ENCODE results near the gene EIF5A. TPM values are rescaled to one million over a fixed set of nuclear protein-coding genes. Genes with fewer than 3 reads are reported as not detected.

Gene EIF5A
- polyA plus RNA-seq, 1 donor (not counting 4 experiments of a cell fraction or from before 2014, with no cell fraction given) = 948 TPM

- FAIRE-seq (no peak), DNase-seq (ENCODE audit: low read depth, low spot score) (no peak)
- Histone ChIP-seq H3K27ac (ENCODE audit: control insufficient read depth, insufficient read depth, low read length) (no peak overlapping the region), H3K4me3 (ENCODE audit: control insufficient read depth in 2 of 3, extremely low read depth in 1 of 3, insufficient read depth in 2 of 3, low read depth in 1 of 3, low read length in 3 of 3) (no peak overlapping the region), H3K9me1 (ENCODE audit: control insufficient read depth, extremely low read depth, insufficient read depth, low read length) (peaks cover 2% of the 10 kb centered on the region), H3K27me3 (ENCODE audit: control insufficient read depth, extremely low read depth, insufficient read depth, low read length) (no peaks in the 10 kb centered on the region), H3K36me3 (ENCODE audit: control insufficient read depth in 2 of 2, extremely low read depth in 1 of 2, insufficient read depth in 2 of 2, low read length in 2 of 2) (peaks cover 33 to 45% of the 10 kb centered on the region in 2 experiments), H4K20me1 (ENCODE audit: control insufficient read depth, extremely low read depth, insufficient read depth, low read length) (no peaks in the 10 kb centered on the region), H3K9me3 (ENCODE audit: control insufficient read depth, low read depth, low read length) (no peaks in the 10 kb centered on the region), H3K9ac (ENCODE audit: control insufficient read depth, extremely low read depth, insufficient read depth, low read length) (no peak overlapping the region), H3K4me1 (ENCODE audit: control insufficient read depth, extremely low read depth, insufficient read depth, low read length) (peaks cover 8% of the 10 kb centered on the region), H2AFZ (ENCODE audit: control insufficient read depth, low read length) (no peak overlapping the region), H3K79me2 (ENCODE audit: control insufficient read depth, insufficient read depth, low read length) (peaks cover 17% of the 10 kb centered on the region), H3K4me2 (ENCODE audit: control insufficient read depth, extremely low read depth, insufficient read depth, low read depth, low read length) (no peak overlapping the region)
- no peak for TF ChIP-seq EZH2 (IDR thresholded peaks at IDR 0.05; ENCODE audit: low read length)
- TF ChIP-seq CTCF (optimal IDR thresholded peaks at IDR 0.05 in 1 of 3, IDR thresholded peaks at IDR 0.05 in 1 of 3, conservative IDR thresholded peaks at IDR 0.05 in 1 of 3; ENCODE audit: extremely low read depth in 1 of 3, insufficient read depth in 2 of 3, low read length in 3 of 3) = no peak
- dilution Hi-C loops (cut with MboI; ENCODE audit: extremely low pct_ligation_motif_present, low sequenced_read_pairs) = no loop called here
These were observed 19.6 kb downstream of the EIF5A start for GRCh38 chr17:7327056-7327455.

GRCh38 chr17:7327501-7327900 is 20.1 kb downstream of the EIF5A start:
- peaks cover 17% of the 10 kb centered on the region for H3K79me2 ChIP-seq (ENCODE audit: control insufficient read depth, insufficient read depth, low read length)
- H3K27me3 ChIP-seq (ENCODE audit: control insufficient read depth, extremely low read depth, insufficient read depth, low read length) = no peaks in the 10 kb centered on the region
- peaks cover 8% of the 10 kb centered on the region for H3K4me1 ChIP-seq (ENCODE audit: control insufficient read depth, extremely low read depth, insufficient read depth, low read length)
- peaks cover 2% of the 10 kb centered on the region for H3K9me1 ChIP-seq (ENCODE audit: control insufficient read depth, extremely low read depth, insufficient read depth, low read length)
- no peak overlapping the region for H3K27ac ChIP-seq (ENCODE audit: control insufficient read depth, insufficient read depth, low read length)
- H3K4me2 ChIP-seq (ENCODE audit: control insufficient read depth, extremely low read depth, insufficient read depth, low read depth, low read length) = peak overlapping the region; percentile 91
- no peak for DNase-seq (ENCODE audit: low read depth, low spot score)
- no peak overlapping the region for H2AFZ ChIP-seq (ENCODE audit: control insufficient read depth, low read length)
- no peak for FAIRE-seq
- H3K9ac ChIP-seq (ENCODE audit: control insufficient read depth, extremely low read depth, insufficient read depth, low read length) = no peak overlapping the region
- H3K4me3 ChIP-seq (ENCODE audit: control insufficient read depth in 2 of 3, extremely low read depth in 1 of 3, insufficient read depth in 2 of 3, low read depth in 1 of 3, low read length in 3 of 3) = no peak overlapping the region
- dilution Hi-C loops (cut with MboI; ENCODE audit: extremely low pct_ligation_motif_present, low sequenced_read_pairs) = no loop called here
- TF ChIP-seq CTCF (optimal IDR thresholded peaks at IDR 0.05 in 1 of 3, IDR thresholded peaks at IDR 0.05 in 1 of 3, conservative IDR thresholded peaks at IDR 0.05 in 1 of 3; ENCODE audit: extremely low read depth in 1 of 3, insufficient read depth in 2 of 3, low read length in 3 of 3) (no peak), EZH2 (IDR thresholded peaks at IDR 0.05; ENCODE audit: low read length) (no peak)
- no peaks in the 10 kb centered on the region for H3K9me3 ChIP-seq (ENCODE audit: control insufficient read depth, low read depth, low read length)
- H3K36me3 ChIP-seq (ENCODE audit: control insufficient read depth in 2 of 2, extremely low read depth in 1 of 2, insufficient read depth in 2 of 2, low read length in 2 of 2) = peaks cover 30 to 41% of the 10 kb centered on the region in 2 experiments
- H4K20me1 ChIP-seq (ENCODE audit: control insufficient read depth, extremely low read depth, insufficient read depth, low read length) = no peaks in the 10 kb centered on the region

All from keratinocyte (primary cell).